MM.1S (cell line): ENCODE data around the gene CDC27.
"Not testable (repeated sequence)": the region's sequence is repeated elsewhere in the genome, so short reads cannot be mapped to it uniquely, and the experiment has no call there.

Experiments used
- DNase-seq: peaks from one replicate; pipeline ENCODE4 v3.0.0-alpha.2; 2015
- H2AFZ ChIP-seq: fragments of 300-600 bp; sonication (generic); 2 replicates; pipeline ENCODE4 v1.6.0; 2016; ENCODE audit warnings: antibody characterized with exemption, low read length
- H3F3A ChIP-seq: fragments of 300-600 bp; sonication (generic); 2 replicates; pipeline ENCODE4 v1.6.1; 2016; ENCODE audit warnings: mild to moderate bottlenecking, antibody characterized with exemption, low read length, moderate library complexity, mixed read lengths; ENCODE audit not compliant: insufficient read depth
- H3K27ac ChIP-seq: fragments of 300-600 bp; sonication (generic); 2 replicates; pipeline ENCODE4 v1.5.1; 2016; ENCODE audit warnings: mild to moderate bottlenecking, low read length
- H3K27me3 ChIP-seq: fragments of 300-600 bp; sonication (generic); replicated peaks from 2 replicates; pipeline ENCODE4 v1.6.0; 2016; ENCODE audit warnings: low read length; ENCODE audit not compliant: insufficient read depth
- H3K36me3 ChIP-seq: fragments of 300-600 bp; sonication (generic); replicated peaks from 2 replicates; pipeline ENCODE4 v1.6.1; 2016; ENCODE audit warnings: mild to moderate bottlenecking, low read length, mixed read lengths; ENCODE audit not compliant: insufficient read depth
- H3K4me1 ChIP-seq: fragments of 300-600 bp; sonication (generic); 2 replicates; pipeline ENCODE4 v1.6.1; 2016; ENCODE audit warnings: low read length, mixed read lengths
- H3K4me2 ChIP-seq: fragments of 300-600 bp; sonication (generic); 2 replicates; pipeline ENCODE4 v1.6.0; 2016; ENCODE audit warnings: low read depth, low read length
- H3K4me3 ChIP-seq: fragments of 300-600 bp; sonication (generic); 2 replicates; pipeline ENCODE4 v1.5.1; 2016; ENCODE audit warnings: low read length, mixed read lengths
- H3K79me2 ChIP-seq: fragments of 300-600 bp; sonication (generic); 2 replicates; pipeline ENCODE4 v1.6.1; 2016; ENCODE audit warnings: mixed run types, low read length, mixed read lengths
- H3K9ac ChIP-seq: fragments of 300-600 bp; sonication (generic); 2 replicates; pipeline ENCODE4 v1.6.1; 2016; ENCODE audit warnings: low read length, mixed read lengths
- H3K9me2 ChIP-seq: fragments of 300-600 bp; sonication (generic); replicated peaks from 2 replicates; pipeline ENCODE4 v1.6.1; 2016; ENCODE audit warnings: mild to moderate bottlenecking, low read length, mixed read lengths; ENCODE audit not compliant: insufficient read depth
- H3K9me3 ChIP-seq: fragments of 300-600 bp; sonication (generic); replicated peaks from 2 replicates; pipeline ENCODE4 v1.6.1; 2016; ENCODE audit warnings: mild to moderate bottlenecking, low read length, mixed read lengths; ENCODE audit not compliant: insufficient read depth
- H4K20me1 ChIP-seq: fragments of 300-600 bp; sonication (generic); 2 replicates; pipeline ENCODE4 v1.6.1; 2016; ENCODE audit warnings: mild to moderate bottlenecking, low read length, moderate library complexity, mixed read lengths; ENCODE audit not compliant: insufficient read depth
- CTCF ChIP-seq: fragments of 300-600 bp; sonication (generic); IDR thresholded peaks from 2 replicates; pipeline ENCODE4 v1.5.1; 2016; ENCODE audit warnings: antibody characterized with exemption, low read length, mixed read lengths
- EZH2 ChIP-seq: fragments of 300-600 bp; sonication (generic); optimal IDR thresholded peaks from 2 replicates; pipeline ENCODE3; 2017; ENCODE audit warnings: low read depth, mild to moderate bottlenecking, antibody characterized with exemption, low read length, mixed read lengths
- EZH2phosphoT487 ChIP-seq: fragments of 300-600 bp; sonication (generic); IDR thresholded peaks from 2 replicates; pipeline ENCODE4 v1.6.1; 2018; ENCODE audit warnings: antibody characterized with exemption, low read length

CDC27 gene

GRCh38 chr17:47072886-47073285 lies 116.2 kb downstream of the CDC27 start:
- no peaks in the 10 kb centered on the region for H3K79me2 ChIP-seq
- H3K9me2 ChIP-seq = no peaks in the 10 kb centered on the region
- DNase-seq = no peak
- TF ChIP-seq CTCF (no peak), EZH2 (no peak), EZH2phosphoT487 (no peak)
- H3K4me1 ChIP-seq = no peaks in the 10 kb centered on the region
- no peaks in the 10 kb centered on the region for H3F3A ChIP-seq
- H3K9me3 ChIP-seq = no peaks in the 10 kb centered on the region
- no peaks in the 10 kb centered on the region for H3K27me3 ChIP-seq
- no peak overlapping the region for H2AFZ ChIP-seq
- no peak overlapping the region for H3K4me3 ChIP-seq
- H3K27ac ChIP-seq = no peak overlapping the region
- no peaks in the 10 kb centered on the region for H4K20me1 ChIP-seq
- H3K4me2 ChIP-seq = no peak overlapping the region
- H3K36me3 ChIP-seq = no peaks in the 10 kb centered on the region
- H3K9ac ChIP-seq = no peak overlapping the region

DNA sequence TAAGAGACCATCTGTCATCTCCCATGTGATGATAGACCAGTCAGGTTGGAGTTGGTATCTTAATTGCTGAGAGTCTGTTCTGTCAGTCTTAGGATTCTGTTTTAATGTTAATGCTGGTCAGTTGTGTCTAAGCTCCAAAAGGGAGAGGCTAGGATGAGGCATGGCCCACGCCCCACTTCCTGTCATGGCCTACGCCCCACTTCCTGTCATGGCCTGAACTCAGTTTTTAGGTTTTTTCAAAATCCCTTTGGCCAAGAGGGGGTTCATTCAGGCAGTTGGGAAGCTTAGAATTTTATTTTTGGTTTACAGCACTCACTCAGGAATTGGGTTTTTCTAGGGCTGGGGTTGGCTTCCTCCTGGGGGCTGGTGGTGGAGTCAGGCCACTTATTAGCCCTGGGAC lies 117.9 kb downstream of the CDC27 start:
- H3K9ac ChIP-seq, H3K4me2 ChIP-seq, H3K4me3 ChIP-seq, H3K4me1 ChIP-seq, H3K79me2 ChIP-seq, H2AFZ ChIP-seq, DNase-seq, H3K27me3 ChIP-seq, H3K9me2 ChIP-seq, H3F3A ChIP-seq, H3K36me3 ChIP-seq, H3K27ac ChIP-seq, H3K9me3 ChIP-seq, H4K20me1 ChIP-seq: not testable (repeated sequence)

DNA sequence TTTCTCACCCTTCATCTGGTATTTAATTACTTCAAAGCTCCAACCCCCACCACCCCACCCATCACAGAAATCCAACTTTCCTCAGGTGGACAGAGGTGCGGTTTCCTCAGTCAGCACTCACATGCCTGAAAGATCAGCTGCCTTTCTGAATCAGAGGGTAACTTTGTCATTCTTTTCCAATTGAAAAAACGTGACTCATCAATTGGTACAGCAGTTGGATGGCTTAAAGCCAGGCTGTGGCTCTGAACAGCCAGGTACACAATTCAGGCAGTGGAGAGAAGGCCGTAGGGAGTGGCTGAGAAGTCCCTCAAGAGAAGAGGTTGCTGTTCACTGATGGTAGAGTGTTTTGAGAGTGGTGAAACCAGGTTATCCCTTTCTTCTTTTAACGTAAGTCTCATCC lies 118.8 kb downstream of the CDC27 start:
- not testable (repeated sequence) for H3K36me3 ChIP-seq, H3K79me2 ChIP-seq, H3K27me3 ChIP-seq, H3K27ac ChIP-seq, H4K20me1 ChIP-seq, H2AFZ ChIP-seq, H3K4me1 ChIP-seq, H3F3A ChIP-seq, H3K4me3 ChIP-seq, H3K9me3 ChIP-seq, H3K9me2 ChIP-seq, H3K9ac ChIP-seq, H3K4me2 ChIP-seq, DNase-seq
